Measurements from ENCODE around the gene MALRD1. TPM values are rescaled to one million over a fixed set of nuclear protein-coding genes. Genes with fewer than 3 reads are reported as not detected.

Gene MALRD1
- total RNA-seq, 2 donors from 2014 or later: not detected

DNA sequence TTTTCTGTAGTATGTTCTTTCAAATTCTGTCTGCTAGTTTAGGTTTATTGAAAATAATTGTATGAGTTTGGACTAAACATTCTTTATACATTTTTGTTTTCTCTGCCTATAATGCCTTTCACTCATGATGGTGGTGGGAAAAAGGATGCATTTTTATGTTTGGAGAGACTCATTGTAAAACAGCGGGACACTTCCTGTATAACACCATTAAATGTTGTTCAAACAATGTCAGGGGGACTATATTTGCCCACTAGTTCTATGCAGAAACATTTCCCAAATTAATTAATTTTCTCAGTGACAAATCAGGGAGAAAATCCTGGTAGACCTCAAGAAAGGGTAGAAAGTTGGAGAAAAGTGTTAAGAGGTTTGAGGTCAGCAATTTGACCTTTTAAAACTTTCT is 207.7 kb downstream of the MALRD1 start:
- no peaks in the 10 kb centered on the region for H3K36me3 Mint-ChIP-seq
- ATAC-seq: no peak
- H3K9me3 Mint-ChIP-seq: peaks cover 15 to 25% of the 10 kb centered on the region in 2 donors
- no peak overlapping the region for H3K27ac Mint-ChIP-seq
- DNase-seq (ENCODE audit: low spot score in 2 of 2): no peak

DNA sequence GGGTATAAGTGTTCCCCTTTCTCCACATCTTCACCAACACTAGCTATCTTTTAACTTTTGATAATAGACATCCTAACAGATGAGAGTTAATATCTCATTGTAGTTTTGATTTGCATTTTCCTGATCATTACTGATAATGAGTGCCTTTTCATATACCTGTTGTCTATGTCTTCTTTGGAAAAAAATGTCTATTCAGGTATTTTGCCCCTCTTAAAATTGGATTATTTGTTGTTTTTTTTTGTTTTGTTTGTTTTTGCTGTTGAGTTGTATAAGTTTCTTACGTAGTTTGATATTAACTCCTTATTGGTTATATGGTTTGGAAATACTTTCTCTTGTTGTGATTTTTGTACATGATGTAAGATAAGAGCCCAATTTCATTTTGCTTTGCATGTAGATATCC is 214.7 kb downstream of the MALRD1 start:
- H3K27ac Mint-ChIP-seq: no peak overlapping the region

DNA sequence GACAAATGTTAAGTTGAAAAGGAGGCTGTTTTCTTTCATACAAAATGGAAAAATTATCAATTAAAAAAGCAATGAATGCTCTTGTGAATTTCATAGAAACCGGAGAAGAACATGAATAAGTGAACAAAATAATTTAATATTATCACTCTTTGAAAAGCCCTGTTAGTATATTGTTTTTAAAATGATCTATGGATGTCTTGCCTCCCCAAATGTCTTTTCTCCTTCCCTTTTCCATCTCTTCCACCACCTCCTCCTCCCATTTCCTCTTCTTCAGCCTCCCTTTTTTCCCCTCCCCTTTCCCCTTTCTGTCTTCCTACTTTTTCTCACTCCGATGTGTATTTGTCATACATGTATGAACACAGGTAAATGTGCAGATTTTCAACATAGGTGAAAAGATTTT is 234.7 kb downstream of the MALRD1 start:
- ATAC-seq (no peak), DNase-seq (ENCODE audit: low spot score in 2 of 2) (no peak)
- Mint-ChIP-seq H3K9me3 (peaks cover 4 to 11% of the 10 kb centered on the region in 2 donors), H3K36me3 (no peaks in the 10 kb centered on the region), H3K27ac (no peak overlapping the region)

More for the DNA sequence above, 214.7 kb downstream of the MALRD1 start:
- DNase-seq (ENCODE audit: low spot score in 2 of 2) (no peak), ATAC-seq (no peak)
- Mint-ChIP-seq H3K36me3 (no peaks in the 10 kb centered on the region), H3K9me3 (peaks cover 16 to 34% of the 10 kb centered on the region in 2 donors)

DNA sequence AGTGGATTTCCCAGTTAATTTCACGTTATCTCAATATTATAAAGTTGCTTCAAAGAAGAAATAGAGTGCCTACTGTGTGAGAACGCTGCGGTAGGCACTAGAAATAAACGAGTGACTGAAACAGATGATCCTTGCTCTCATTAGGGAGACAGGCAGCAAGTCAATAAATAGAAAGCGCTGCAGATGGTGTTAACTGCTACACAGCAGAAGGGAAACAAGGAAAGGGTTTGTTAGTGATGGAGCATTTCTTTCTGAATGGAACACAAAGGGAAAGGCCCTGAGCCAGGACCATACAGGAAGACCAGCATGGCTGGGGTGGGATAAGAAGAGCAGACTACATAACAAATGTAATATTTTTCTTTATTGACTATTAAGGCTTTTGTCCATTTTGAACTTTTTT is 235.2 kb downstream of the MALRD1 start:
- no peak for ATAC-seq
- Mint-ChIP-seq H3K36me3 (no peaks in the 10 kb centered on the region), H3K27ac (no peak overlapping the region), H3K9me3 (peaks cover 5 to 16% of the 10 kb centered on the region in 2 donors)
- DNase-seq (ENCODE audit: low spot score in 2 of 2): no peak

DNA sequence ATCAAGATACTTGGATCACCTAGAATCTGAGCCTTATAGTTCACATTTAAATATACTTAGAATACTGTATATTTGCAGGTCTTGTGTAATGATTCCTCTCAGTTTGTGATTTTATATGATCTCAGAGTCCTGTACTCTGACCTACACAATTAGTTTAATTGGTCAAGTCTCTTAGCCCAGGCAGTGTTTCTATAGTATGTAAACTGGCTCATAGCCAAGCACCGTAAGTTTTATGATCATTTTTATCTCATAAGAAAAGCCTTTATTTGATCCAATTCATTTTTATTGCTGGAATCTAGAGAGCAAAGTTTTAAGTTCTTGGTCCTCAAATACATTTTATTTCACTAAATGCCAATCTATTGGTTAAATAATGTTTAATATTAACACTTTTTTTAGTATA is 242.2 kb downstream of the MALRD1 start:
- peaks cover 5 to 7% of the 10 kb centered on the region in 2 donors for H3K9me3 Mint-ChIP-seq
- DNase-seq (ENCODE audit: low spot score in 2 of 2) (no peak), ATAC-seq (no peak)
- no peaks in the 10 kb centered on the region for H3K36me3 Mint-ChIP-seq
- no peak overlapping the region for H3K27ac Mint-ChIP-seq

DNA sequence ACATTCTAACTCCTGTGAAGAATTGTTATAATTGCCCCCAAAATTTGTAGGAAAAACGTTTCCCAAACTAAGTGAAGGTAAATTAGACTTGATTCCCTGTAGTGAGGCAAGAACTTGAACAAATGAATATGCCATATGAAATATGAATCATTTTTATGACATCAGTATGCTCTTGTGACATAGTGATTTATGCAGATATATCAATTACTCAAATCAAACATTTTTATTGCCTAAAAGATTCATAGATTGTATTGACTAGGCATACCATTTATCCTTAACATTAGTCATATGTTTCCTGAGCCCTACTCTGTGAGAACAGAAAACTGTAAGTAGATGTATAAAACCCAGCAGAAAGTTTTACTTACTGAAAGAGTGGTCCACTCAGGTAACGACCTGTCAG is 245.6 kb downstream of the MALRD1 start:
- Mint-ChIP-seq H3K27ac (no peak overlapping the region), H3K9me3 (peaks cover 0 to 5% of the 10 kb centered on the region in 2 donors), H3K36me3 (no peaks in the 10 kb centered on the region)
- no peak for ATAC-seq
- DNase-seq (ENCODE audit: low spot score in 2 of 2): no peak

DNA sequence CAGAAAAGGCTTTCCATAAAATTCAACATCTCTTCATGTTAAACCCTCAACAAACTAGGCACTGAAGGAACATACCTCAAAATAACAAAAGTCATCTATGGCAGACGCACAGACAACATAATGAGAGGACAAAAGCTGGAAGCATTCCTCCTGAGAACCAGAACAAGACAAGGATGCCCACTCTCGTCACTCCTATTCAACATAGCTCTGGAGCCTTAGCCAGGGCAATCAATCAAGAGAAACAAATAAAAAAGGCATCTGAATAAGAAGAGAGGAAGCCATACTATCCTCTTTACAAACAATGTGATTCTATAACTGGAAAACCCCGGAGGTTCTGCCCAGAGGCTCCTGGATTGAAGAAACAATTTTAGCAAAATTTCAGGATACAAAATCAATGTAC is 251.0 kb downstream of the MALRD1 start:
- H3K9me3 Mint-ChIP-seq: peaks cover 7 to 20% of the 10 kb centered on the region in 2 donors
- no peaks in the 10 kb centered on the region for H3K36me3 Mint-ChIP-seq
- DNase-seq (ENCODE audit: low spot score in 2 of 2) (no peak), ATAC-seq (no peak)
- H3K27ac Mint-ChIP-seq: no peak overlapping the region

DNA sequence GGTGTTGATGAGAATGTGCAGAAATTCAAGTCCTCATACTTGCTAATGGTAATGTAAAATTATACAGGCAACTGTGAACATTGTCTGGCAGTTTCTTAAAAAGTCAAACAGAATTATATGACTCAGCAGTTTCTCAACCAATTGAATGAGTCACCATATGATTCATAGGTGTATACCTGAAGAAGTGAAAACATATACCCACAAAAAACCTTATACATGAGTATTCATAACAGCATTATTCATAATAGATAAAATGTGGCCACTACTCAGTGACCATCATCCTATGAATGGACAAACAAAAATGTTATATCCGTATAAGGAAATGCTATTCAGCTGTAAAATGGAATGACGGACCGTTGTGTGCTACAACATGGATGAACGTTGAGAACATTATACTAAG is 253.5 kb downstream of the MALRD1 start:
- H3K36me3 Mint-ChIP-seq: no peaks in the 10 kb centered on the region
- ATAC-seq: peak in 1 of 2 donors; percentile 49
- H3K9me3 Mint-ChIP-seq: peaks cover 7 to 21% of the 10 kb centered on the region in 2 donors
- DNase-seq (ENCODE audit: low spot score in 2 of 2): no peak
- no peak overlapping the region for H3K27ac Mint-ChIP-seq

DNA sequence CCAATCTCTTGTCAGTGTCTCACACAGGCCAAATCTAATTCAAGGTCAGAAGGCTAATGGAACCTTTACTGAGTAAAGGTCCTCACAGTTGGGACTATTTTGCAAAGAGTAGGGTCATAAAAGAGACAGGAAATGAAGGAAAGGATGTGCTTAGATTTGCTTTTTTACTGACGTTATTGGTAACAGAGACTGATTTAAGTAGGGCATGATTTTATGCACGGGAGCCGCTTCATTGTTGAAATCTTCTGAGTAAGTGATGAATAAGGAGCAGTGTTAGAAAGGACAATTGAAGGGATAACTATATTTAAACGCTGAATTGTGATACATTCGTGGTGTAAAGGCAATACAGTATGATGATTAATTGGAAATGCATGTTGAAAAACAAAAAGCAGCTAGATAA is 261.5 kb downstream of the MALRD1 start:
- DNase-seq (ENCODE audit: low spot score in 2 of 2) (no peak), ATAC-seq (no peak)
- Mint-ChIP-seq H3K9me3 (peaks cover 3% of the 10 kb centered on the region in 2 donors), H3K36me3 (no peaks in the 10 kb centered on the region), H3K27ac (no peak overlapping the region)

DNA sequence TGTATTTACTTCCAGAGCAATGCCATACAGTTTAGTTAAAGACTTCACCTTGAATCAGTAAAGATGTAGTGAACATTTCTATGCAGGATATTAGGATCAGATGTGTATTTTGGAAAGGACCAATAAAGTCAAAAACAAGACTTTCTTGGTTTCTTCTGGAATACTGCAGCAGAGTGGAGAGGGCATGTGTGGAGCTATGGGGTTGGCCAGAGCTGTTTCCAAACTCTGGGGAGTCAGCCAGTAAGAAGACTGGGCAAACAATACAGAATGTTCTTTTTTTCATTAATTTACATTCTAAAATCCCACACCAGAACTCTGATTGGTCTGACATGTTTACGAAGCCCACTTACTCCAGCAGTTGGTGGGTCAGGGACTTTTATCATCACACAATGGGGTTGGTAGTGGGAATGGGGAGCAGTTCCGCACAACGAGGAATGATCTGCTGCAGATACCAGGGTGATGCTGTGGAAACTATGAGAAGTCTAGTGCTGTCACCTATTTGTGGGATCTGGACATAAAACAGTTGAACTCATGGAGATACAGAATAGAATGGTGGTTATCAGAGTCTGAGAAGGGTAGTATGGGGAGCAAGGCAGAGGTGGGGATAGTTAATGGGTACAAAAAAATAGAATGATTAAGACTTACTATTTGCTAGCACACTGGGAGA is 267.7 kb downstream of the MALRD1 start:
- Mint-ChIP-seq H3K9me3 (no peaks in the 10 kb centered on the region), H3K27ac (no peak overlapping the region), H3K36me3 (no peaks in the 10 kb centered on the region)
- no peak for DNase-seq (ENCODE audit: low spot score in 2 of 2)
- peak; percentile 37 to 62 for ATAC-seq

DNA sequence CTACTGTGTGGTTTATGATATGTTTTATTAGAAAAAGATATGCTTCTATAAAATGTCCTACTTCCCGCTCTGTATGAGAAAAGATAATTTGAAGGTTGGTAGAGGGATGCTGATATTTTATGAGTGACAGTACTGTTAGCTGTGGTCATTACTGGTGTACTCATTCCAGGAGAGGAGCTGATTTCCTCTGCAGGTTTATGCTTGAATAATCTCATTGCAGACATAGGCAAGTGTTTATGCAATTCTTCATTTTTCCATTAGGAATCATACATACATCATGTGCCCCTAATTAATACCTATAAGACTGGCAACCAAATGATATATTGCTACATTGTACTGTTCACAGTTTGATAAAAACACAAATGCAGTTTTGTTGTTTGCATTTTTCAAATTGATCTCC is 269.4 kb downstream of the MALRD1 start:
- H3K9me3 Mint-ChIP-seq: no peaks in the 10 kb centered on the region
- H3K27ac Mint-ChIP-seq: no peak overlapping the region
- DNase-seq (ENCODE audit: low spot score in 2 of 2) (no peak), ATAC-seq (no peak)
- H3K36me3 Mint-ChIP-seq: no peaks in the 10 kb centered on the region

DNA sequence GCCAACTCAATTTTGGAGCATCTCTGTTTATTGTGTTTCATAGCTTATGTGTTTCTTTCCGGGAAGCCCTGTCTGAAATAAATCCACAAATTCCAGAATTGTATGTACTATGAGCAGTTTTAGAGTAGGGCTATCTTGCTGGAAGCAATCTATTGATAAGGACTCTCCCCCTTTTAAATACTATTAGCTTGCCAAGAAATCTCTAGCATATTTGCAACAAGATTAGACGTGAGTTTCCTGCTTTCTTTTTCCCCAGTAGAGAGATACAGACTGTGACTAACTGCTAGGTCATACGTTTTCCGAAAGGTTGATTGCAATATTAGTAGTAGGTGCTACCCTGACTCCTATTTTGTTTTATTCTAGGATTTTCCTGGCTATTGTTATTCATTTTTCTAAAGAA is 277.0 kb downstream of the MALRD1 start:
- no peaks in the 10 kb centered on the region for H3K36me3 Mint-ChIP-seq
- H3K9me3 Mint-ChIP-seq: peaks cover 0 to 4% of the 10 kb centered on the region in 2 donors
- H3K27ac Mint-ChIP-seq: no peak overlapping the region
- ATAC-seq: no peak
- DNase-seq (ENCODE audit: low spot score in 2 of 2): no peak

DNA sequence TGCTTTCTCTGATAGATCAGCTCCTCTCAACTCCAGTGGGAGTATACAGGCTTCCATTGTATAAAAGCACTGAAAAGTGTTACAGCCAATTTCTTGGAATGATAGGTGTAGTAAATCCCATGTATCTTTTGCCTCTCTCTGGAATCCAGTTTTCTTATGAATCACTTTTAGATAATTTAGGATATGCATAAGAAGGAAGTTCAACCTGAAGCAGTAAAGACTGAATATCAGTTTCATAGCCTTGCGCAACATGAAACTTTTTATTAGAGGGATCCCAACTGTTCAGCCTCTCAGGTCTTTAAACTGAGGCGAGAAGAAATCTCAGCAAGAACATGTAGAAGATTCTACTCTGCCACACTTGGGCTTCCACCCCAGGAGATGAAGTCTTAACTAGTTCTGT is 280.0 kb downstream of the MALRD1 start:
- no peak for DNase-seq (ENCODE audit: low spot score in 2 of 2)
- Mint-ChIP-seq H3K27ac (no peak overlapping the region), H3K36me3 (no peaks in the 10 kb centered on the region), H3K9me3 (peaks cover 0 to 4% of the 10 kb centered on the region in 2 donors)
- ATAC-seq: no peak

DNA sequence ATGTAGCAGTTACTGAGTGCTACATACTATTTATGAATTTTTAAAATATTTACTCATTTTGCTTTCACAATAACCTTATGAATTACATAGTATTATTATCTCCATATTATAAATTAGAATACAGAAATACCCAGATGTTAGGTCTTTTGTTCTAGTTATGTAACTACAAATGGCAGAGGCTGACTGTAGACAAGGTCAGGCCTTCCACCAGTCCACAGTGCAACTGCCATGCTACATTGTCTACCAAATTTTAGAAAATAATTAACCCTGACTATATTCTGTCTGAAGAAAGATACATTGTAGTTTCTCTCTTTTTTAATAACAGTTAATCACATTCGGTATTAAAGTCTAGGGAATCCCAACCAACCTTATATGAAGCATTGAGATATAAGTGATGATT is 280.9 kb downstream of the MALRD1 start:
- DNase-seq (ENCODE audit: low spot score in 2 of 2): no peak
- Mint-ChIP-seq H3K27ac (no peak overlapping the region), H3K36me3 (no peaks in the 10 kb centered on the region), H3K9me3 (peaks cover 0 to 4% of the 10 kb centered on the region in 2 donors)
- no peak for ATAC-seq

DNA sequence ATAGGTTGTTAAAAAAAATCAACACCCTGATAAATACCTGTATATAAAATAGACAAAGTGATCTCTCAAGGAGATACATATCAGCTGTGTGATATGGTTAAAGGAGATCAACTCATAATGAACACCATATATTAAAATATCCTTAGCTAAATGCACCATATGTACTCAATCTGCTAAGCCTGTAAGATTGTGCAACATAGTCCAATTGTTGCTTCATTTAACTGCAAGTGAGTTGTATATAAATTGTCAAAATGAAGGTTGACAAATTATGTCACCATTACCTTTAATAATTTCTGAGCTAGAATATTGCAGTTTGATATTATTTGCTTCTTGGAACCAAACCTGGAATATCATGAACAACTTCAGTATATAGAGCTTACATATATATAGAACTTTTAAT is 283.7 kb downstream of the MALRD1 start:
- Mint-ChIP-seq H3K36me3 (no peaks in the 10 kb centered on the region), H3K9me3 (peaks cover 5 to 6% of the 10 kb centered on the region in 2 donors)

DNA sequence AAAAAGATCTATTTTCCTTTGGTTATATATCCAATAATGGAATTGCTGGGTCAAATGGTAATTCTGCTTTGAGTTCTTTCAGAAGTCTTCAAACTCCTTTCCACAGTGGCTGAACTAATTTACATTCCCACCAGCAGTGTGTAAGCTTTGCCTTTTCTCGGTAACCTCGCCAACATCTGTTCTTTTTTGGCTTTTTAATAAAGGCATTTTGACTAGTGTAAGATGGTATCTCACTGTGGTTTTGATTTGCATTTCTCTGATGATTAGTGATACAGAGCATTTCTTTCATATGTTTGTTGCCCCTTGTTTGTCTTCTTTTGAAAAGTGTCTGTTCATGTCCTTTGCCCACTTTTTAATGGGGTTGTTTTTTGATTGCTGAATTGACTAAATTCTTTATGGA is 285.0 kb downstream of the MALRD1 start:
- peaks cover 5 to 7% of the 10 kb centered on the region in 2 donors for H3K9me3 Mint-ChIP-seq
- no peak for DNase-seq (ENCODE audit: low spot score in 2 of 2)
- no peaks in the 10 kb centered on the region for H3K36me3 Mint-ChIP-seq
- no peak overlapping the region for H3K27ac Mint-ChIP-seq
- ATAC-seq: no peak

More for the DNA sequence above, 283.7 kb downstream of the MALRD1 start:
- ATAC-seq: no peak
- no peak for DNase-seq (ENCODE audit: low spot score in 2 of 2)
- no peak overlapping the region for H3K27ac Mint-ChIP-seq

DNA sequence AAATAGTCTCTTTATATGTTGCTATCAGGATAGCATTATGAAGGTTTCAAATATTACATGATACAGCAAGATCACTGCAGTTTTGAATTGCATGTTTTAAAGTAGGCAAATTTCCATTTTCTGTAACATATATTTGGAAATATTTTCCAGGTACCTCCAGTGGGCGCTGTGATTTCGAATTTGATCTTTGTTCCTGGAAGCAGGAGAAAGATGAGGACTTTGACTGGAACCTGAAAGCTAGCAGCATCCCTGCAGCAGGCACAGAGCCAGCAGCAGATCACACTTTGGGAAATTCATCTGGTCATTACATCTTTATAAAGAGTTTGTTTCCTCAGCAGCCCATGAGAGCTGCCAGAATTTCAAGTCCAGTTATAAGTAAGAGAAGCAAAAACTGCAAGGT is 299.0 kb downstream of the MALRD1 start:
- H3K27ac Mint-ChIP-seq: no peak overlapping the region
- ATAC-seq: no peak
- DNase-seq (ENCODE audit: low spot score in 2 of 2): no peak
- H3K36me3 Mint-ChIP-seq: no peaks in the 10 kb centered on the region
- H3K9me3 Mint-ChIP-seq: peaks cover 0 to 4% of the 10 kb centered on the region in 2 donors

DNA sequence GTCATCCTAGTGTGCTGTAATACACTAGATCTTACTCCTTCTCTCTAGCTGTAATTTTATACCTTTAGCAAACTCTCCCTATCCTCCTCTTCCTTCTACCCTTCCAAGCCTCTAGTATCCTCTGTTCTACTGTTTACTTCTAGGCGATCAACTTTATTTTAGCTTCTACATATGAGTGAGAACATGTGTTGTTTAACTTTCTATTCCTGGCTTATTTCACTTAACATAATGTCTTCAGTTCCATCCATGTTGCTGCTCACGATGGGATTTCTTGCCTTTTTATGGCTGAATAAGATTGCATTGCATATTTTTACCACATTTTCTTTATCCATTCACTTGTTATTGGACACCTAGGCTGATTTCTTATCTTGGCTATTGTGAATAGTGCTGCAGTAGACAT is 318.6 kb downstream of the MALRD1 start:
- no peaks in the 10 kb centered on the region for H3K36me3 Mint-ChIP-seq
- H3K9me3 Mint-ChIP-seq: peaks cover 4 to 9% of the 10 kb centered on the region in 2 donors
- H3K27ac Mint-ChIP-seq: no peak overlapping the region
- ATAC-seq (no peak), DNase-seq (ENCODE audit: low spot score in 2 of 2) (no peak)
